ENCODE data around the gene SELE.

SELE gene

GRCh38 chr1:169681140-169681539 lies 52.7 kb downstream of the SELE start:
- no peak for DNase-seq

DNA sequence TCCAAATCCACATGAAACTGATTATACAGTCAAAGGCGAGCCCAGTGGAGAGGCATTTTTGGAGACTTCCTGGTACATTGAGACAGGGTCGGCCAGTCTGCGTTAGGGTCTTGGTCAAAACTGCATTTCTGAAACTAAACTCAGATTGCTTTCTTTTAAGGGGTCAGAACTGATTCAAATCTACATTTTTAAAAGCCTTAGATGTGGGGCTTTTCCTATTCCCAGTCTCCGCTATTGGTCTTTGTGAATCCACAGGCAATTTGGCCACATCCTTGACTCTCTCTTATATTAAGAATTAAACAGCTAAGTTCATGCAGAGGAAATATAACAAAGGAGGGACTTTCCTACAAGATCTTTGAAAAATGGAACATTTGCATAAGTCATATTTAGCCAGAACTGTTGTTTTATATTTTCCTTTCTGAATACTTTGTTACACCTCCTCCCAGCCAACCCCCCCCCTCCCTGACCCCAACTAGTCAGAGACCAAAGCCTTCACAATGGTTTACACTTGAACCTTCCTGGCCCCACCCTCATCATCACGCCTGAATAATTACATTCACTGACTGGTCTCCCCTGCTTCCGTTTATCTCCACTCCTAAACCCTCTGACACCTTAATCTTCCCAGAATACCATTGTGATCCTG lies 53.4 kb downstream of the SELE start:
- DNase-seq: no peak

DNA sequence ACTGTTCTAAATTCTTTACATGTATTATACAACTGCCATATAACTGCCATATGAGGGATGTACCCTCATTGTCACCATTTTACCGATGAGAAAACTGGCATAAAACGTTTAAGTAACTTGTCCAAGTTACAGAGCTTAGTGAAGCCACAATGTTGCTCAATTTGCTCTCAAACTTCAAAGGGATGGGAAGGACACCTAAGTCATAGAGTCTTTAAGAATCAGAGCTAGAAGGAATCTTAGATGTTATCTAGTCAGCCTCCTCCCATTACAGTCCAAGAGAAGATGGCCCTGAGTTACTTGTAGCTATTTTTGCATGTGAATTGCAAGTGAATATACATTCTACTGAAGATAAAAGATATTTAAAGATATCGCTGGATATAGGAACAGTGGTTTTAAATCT lies 54.2 kb downstream of the SELE start:
- DNase-seq: no peak

DNA sequence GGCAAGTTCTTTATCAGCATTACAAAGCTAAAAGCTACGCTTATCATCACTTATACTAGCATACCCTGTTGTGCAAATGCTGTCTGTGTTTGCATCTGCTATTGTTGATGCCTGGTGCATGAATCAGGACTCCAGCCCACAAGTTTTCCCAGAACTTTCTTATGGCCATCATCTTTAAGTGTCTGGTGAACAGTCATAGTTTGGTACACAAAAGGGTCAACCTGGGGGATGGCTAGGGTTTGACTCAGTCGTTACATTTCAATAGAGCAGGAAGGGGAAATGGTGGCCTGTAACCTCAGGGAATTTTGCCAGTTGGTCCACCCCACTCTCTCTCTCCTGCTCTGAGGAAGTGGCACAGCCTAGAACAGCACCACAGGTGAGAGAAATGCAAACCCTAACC lies 57.9 kb downstream of the SELE start:
- DNase-seq: no peak

Measured in NCI-H82 (cell line).